ENCODE measurements around the gene ECM2.

GRCh38 chr9:92482329-92482728, 53.5 kb downstream of the ECM2 start, which contains the start of gene ASPN:
- TF ChIP-seq CTCF (IDR thresholded peaks at IDR 0.05; ENCODE audit: poor library complexity) (no peak), EZH2 (IDR thresholded peaks at IDR 0.05; ENCODE audit: borderline replicate concordance) (no peak), EZH2phosphoT487 (IDR thresholded peaks at IDR 0.05; ENCODE audit: low read depth, severe bottlenecking, unreplicated experiment) (no peak)
